ELF-1 (cell line): Measurements from ENCODE around the gene FGFR3.
"Not testable (repeated sequence)": the region's sequence is repeated elsewhere in the genome, so short reads cannot be mapped to it uniquely, and the experiment has no call there.

Source experiments
- DNase-seq: peaks from one replicate; pipeline ENCODE4 v3.0.0-alpha.2; 2016; ENCODE audit warnings: low read depth, low spot score

The FGFR3 gene

GRCh38 chr4:1815997-1816860 is 23.1 kb downstream of the FGFR3 start:
- DNase-seq, result no peak

GRCh38 chr4:1819284-1819683 is 26.2 kb downstream of the FGFR3 start:
- DNase-seq, result no peak

GRCh38 chr4:1819816-1820215 is 26.7 kb downstream of the FGFR3 start:
- DNase-seq, result no peak

GRCh38 chr4:1821679-1822567 is 28.8 kb downstream of the FGFR3 start:
- no peak for DNase-seq

- no peak for DNase-seq
Observed at GRCh38 chr4:1822568-1823544, 29.8 kb downstream of the FGFR3 start.

GRCh38 chr4:1823545-1823932 is 30.4 kb downstream of the FGFR3 start:
- no peak for DNase-seq

GRCh38 chr4:1824746-1825145 is 31.7 kb downstream of the FGFR3 start:
- DNase-seq, result no peak

- no peak for DNase-seq
Observed at GRCh38 chr4:1825326-1825725, 32.2 kb downstream of the FGFR3 start.

- DNase-seq, result no peak
Observed at GRCh38 chr4:1826531-1827350, 33.6 kb downstream of the FGFR3 start.

GRCh38 chr4:1830234-1830633 is 37.1 kb downstream of the FGFR3 start:
- DNase-seq, result no peak

GRCh38 chr4:1830642-1831228 is 37.6 kb downstream of the FGFR3 start:
- no peak for DNase-seq

- DNase-seq, result no peak
Observed at GRCh38 chr4:1831331-1831730, 38.2 kb downstream of the FGFR3 start.

- DNase-seq, result no peak
Observed at GRCh38 chr4:1832690-1833089, 39.6 kb downstream of the FGFR3 start.

- DNase-seq, result no peak
Observed at GRCh38 chr4:1833307-1834046, 40.4 kb downstream of the FGFR3 start.

- no peak for DNase-seq
Observed at GRCh38 chr4:1834047-1834775, 41.1 kb downstream of the FGFR3 start.

- not testable (repeated sequence) for DNase-seq
Observed at GRCh38 chr4:1835836-1836235, 42.7 kb downstream of the FGFR3 start.

- DNase-seq, result no peak
Observed at GRCh38 chr4:1836650-1837049, 43.6 kb downstream of the FGFR3 start.

- no peak for DNase-seq
Observed at GRCh38 chr4:1837069-1837468, 44.0 kb downstream of the FGFR3 start.

GRCh38 chr4:1839282-1839681 is 46.2 kb downstream of the FGFR3 start:
- no peak for DNase-seq
